GM19455 (cell line): ENCODE data around the gene MAP2K6.
"Not testable (repeated sequence)": the region's sequence is repeated elsewhere in the genome, so short reads cannot be mapped to it uniquely, and the experiment has no call there.

ENCODE experiments used
- ATAC-seq: cut with Tn5 transposase; IDR thresholded peaks from one replicate; pipeline ENCODE4 v1.9.1; 2021; ENCODE audit not compliant: unreplicated experiment

The MAP2K6 gene

DNA sequence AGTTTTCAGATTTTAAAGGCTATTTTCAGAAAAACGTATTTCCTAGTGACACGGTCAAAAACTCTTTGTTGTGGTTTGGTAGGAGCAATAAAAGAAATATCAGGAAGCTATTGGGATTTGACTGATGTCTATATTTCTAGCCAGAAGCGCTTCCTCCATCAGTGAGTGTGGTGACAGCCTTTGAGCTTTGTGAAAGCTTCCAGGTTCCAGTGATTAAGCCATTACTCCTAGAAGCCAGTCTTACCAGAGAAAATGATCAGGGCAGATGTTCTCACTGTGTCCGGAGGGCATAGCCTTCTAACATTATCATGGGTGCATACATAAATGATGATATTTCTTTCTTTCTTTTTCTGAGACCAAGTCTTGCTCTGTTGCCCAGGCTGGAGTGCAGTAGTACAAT lies 39.6 kb downstream of the MAP2K6 start:
- no peak for ATAC-seq

DNA sequence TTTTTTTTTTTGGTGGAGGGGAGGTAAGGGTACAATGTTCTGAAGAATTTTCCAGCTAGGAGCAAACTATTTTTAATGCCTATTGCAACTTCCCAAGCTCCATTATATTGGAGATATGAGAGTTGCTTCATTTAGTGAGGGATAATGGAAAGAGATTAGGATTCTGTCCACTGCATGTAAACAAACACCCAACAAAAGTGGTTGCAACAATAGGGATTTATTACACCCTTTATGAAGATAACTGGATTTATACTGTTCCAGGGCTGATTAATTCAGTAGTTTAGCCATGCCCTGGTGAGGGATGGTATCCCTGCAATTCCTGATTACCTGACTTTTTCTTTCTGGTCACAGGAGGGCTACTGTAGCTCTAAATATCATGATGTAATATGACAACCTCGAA lies 40.5 kb downstream of the MAP2K6 start:
- no peak for ATAC-seq

DNA sequence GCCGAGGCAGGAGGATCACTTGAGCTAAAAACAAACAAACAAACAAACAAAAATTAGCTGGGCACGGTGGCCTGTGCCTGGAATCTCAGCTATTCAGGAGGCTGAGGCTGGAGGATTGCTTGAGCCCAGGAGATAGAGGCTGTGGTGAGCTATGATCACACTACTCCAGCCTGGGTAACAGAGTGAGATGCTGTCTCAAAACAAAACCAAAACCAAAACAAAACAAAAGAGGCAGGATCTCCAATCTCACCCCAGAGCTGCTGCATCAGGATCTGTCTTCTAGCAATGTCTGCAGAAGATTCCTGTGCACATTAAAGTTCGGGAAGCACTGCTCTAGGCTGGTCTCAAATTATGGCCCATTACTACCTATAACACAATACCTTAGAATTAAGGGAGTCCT lies 43.1 kb downstream of the MAP2K6 start:
- ATAC-seq, result no peak

DNA sequence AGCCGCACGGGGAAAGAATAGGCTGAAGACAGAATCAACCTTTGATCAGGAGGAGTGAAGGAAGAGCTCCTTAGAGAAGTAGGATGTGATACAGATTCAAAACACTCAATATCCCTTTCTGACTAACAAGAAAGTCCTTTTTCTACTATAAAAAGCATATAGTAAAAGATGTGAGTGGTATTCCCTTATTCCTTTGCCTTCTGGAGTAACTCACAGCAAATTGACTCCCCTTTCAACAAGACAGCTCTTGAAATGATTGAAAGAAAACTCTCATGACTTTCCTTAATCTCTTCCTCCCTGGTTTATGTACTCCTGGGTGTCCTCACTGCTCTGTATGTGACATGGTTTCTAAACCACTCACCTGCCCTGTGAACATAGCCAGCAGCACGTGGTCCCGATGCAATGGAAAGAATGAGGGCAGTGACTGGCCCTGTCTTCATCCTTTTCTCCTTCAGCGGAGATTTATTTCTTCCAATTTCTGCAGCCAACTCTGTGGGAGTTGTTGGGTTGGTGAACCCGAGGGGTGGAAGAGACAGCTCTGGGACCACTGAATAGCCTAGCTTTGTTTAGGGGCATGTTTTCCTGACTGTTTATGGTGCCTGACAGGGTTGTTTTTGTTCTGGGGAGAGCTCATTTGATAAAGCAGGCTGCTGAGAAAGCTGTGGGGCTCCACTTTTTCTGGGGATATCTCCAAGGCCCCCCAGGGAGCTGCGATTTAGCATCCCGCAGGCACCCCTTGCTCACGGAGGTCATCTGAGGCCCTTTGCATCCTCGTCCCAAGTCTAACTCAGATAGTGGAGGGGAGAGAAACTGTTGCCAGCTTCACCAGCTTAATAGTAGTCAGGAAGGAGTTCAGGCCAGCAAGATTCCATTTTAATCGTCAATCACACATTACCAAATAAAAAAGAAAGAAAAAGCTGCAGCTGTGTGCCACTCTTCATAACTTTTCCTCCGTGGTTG lies 46.7 kb downstream of the MAP2K6 start:
- ATAC-seq, result no peak

- ATAC-seq, result no peak
Measured at GRCh38 chr17:69461951-69462369, 47.5 kb downstream of the MAP2K6 start.

- ATAC-seq, result no peak
Measured at GRCh38 chr17:69462882-69463281, 48.4 kb downstream of the MAP2K6 start.

GRCh38 chr17:69466451-69466850 lies 52.0 kb downstream of the MAP2K6 start:
- ATAC-seq, result no peak

DNA sequence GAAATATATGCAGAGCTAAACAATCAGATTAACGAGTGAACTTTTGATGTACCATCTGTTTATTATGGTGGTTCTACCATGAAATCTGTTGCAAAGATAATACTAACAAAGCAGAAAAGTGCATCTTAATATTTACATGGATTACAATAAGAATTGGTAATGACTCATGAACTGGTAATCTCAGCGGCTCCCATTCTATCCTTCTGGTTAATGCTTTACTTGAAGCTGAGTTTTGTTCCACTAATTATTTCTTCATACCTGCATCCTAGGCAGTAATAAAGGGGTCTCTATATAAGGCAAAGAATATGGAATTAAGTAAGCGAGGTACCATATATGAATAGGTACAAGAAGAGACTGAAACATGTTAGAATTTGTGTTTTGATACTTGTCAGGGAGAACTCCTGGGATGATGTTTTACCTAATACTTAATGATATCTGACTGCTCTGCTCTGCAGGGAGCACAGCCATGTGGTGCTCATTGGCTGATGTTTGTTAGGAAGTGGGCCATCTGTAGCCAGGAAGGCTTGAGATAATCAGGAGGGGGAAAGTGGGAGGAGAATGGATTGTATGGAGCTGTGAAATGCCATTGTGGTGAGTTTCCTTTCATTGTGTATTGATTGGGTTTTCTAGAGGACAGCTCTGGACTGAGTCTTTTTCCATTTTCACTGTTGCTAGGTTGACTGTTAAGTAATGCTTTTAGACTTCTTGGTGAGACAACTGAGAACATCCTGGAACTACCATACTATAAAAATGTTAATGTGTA lies 52.6 kb downstream of the MAP2K6 start:
- no peak for ATAC-seq

- ATAC-seq, result no peak
Measured at GRCh38 chr17:69468207-69468606, 53.7 kb downstream of the MAP2K6 start.

DNA sequence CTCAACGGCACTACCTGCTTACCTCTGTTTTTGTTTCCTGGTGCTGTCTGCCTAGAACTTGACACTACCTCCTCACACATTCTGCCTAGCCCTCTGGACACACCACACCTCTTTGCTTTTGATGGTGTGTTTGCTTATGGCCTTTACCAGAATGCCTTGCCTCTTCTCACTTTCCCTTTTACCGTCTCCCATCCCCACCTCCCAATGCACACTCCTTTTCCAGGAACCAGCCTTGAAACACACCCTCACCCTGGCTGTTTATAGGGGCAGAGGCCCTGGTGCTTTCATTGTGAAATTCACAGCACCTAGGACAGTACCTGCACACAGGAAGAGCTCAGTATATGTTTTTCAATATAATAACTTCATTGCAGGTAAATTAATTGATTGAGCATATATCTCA lies 56.2 kb downstream of the MAP2K6 start:
- no peak for ATAC-seq

DNA sequence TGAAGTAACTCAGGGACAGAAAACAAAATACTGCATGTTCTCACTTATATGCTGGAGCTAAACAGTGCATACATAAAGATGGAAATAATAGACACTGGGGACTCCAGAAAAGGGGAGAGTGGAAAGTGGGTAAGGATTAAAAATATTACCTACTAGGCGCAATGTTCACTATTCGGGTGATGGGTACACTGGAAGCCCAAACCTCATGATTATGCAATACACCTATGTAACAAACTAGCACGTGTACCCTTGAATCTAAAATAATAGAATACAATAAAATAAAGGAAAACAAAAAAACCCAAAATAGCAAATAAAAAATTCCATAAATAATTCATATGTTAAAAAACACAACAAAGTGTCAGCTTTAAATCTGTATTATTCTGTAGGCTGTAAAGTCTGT lies 56.9 kb downstream of the MAP2K6 start:
- no peak for ATAC-seq

- no peak for ATAC-seq
Measured at GRCh38 chr17:69473841-69474831, 59.6 kb downstream of the MAP2K6 start.

DNA sequence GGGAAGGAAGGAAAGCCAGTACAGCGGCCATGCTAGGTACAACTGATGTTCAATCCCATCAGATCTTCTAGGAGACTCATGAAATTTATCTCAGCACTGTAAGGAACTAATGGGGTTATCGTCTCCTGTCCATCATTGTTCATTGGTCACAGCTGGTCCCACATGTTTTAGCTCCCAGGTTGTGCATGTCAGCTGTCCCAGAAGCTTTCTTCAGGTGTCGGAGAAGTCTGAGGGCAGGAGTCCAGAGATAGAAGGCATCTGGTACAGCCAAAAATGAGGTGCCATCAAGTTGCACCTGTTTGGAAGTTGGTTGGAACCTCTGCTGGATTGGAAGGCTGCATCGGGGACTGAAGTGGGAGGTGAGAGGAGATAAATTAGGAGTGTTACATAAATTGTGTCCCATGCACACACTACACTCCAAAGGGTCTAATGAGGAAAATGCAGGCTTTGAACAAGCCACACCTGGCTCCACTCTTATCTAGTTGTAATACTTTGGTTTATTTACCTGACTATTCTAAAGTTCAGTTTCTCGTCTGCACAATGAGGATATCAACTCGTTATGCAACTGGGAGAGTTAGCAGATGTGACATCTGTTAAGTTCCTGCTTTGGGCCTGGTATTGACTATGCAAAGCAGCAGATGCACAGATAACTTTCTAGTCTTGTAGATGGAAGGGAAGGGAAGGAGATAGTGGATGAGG lies 62.9 kb downstream of the MAP2K6 start:
- no peak for ATAC-seq

- no peak for ATAC-seq
Measured at GRCh38 chr17:69477903-69478266, 63.4 kb downstream of the MAP2K6 start.

GRCh38 chr17:69478916-69479315 lies 64.4 kb downstream of the MAP2K6 start:
- no peak for ATAC-seq

- ATAC-seq, result not testable (repeated sequence)
Measured at GRCh38 chr17:69479756-69480155, 65.3 kb downstream of the MAP2K6 start.

GRCh38 chr17:69480245-69480644 lies 65.7 kb downstream of the MAP2K6 start:
- ATAC-seq, result no peak

GRCh38 chr17:69485251-69485661 lies 70.8 kb downstream of the MAP2K6 start:
- ATAC-seq, result no peak

DNA sequence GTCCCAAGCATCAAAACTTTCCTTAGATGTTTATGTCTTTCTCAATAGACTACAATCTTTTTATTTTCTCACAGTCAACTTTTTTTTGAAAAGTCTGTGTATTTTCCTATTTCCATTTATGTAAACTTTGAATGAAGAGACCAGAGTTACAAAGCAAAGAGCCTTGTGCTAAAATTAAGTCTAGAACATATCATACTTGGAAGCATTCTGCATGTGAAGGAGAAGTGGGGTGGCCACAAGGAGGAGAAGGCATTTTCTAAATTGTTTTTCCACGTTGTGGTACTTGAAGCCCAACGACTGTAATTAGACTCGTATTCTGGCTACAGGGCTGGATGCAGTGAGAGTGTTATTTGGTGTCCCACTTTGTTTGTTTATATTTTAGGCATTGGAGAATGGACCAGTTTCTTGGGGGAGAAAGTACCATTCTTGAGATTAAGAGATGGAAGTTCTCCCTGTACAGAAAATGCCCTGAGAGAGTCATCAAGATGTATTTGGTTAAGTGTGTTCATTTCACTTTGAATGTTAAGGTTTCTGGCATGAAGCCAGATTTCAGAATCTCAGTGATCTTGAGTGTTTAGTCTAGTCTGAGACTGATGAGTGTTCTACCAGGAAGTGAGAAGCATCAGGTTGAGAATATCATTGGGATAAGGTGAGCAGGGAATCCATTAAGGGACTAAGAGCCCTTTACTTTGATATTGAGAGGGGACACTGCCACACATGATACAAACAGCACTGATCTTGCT lies 71.6 kb downstream of the MAP2K6 start:
- no peak for ATAC-seq
